HepG2 (cell line): Measurements from ENCODE around the gene MAPRE3. TPM values are rescaled to one million over a fixed set of nuclear protein-coding genes. Genes with fewer than 3 reads are reported as not detected.

ENCODE experiments used
- ARHGAP35 ChIP-seq: sonication (generic); formaldehyde crosslinking; IDR thresholded peaks from 2 replicates; pipeline ENCODE4 v1.9.0; 2022; ENCODE audit warnings: mild to moderate bottlenecking, inconsistent platforms, moderate library complexity, missing genetic modification reagents, borderline replicate concordance
- ARNTL ChIP-seq: sonication (generic); formaldehyde crosslinking; IDR thresholded peaks from 2 replicates; pipeline ENCODE4 v1.4.0; 2020; ENCODE audit warnings: mild to moderate bottlenecking, missing genetic modification reagents
- ATM ChIP-seq: fragments of 450-650 bp; IDR thresholded peaks from 2 replicates; pipeline ENCODE4 v1.7.1; 2017; ENCODE audit warnings: mild to moderate bottlenecking, borderline replicate concordance
- HHEX ChIP-seq: IDR thresholded peaks from 2 replicates; pipeline ENCODE4 v1.6.1; 2016; ENCODE audit warnings: control low read depth
- KLF12 ChIP-seq: sonication (generic); formaldehyde crosslinking; IDR thresholded peaks from 2 replicates; pipeline ENCODE4 v1.4.0; 2020; ENCODE audit warnings: missing genetic modification reagents, borderline replicate concordance
- NKX3-1 ChIP-seq: sonication (generic); formaldehyde crosslinking; IDR thresholded peaks from 2 replicates; pipeline ENCODE4 v1.5.0; 2020; ENCODE audit warnings: missing genetic modification reagents
- SALL2 ChIP-seq: sonication (generic); formaldehyde crosslinking; IDR thresholded peaks from 2 replicates; pipeline ENCODE4 v1.8.1; 2023; ENCODE audit warnings: mild to moderate bottlenecking, missing genetic modification reagents, inconsistent platforms
- TRIM24 ChIP-seq: sonication (generic); formaldehyde crosslinking; IDR thresholded peaks from 2 replicates; pipeline ENCODE4 v1.8.0; 2022; ENCODE audit warnings: mild to moderate bottlenecking, missing genetic modification reagents
- YEATS4 ChIP-seq: sonication (generic); formaldehyde crosslinking; IDR thresholded peaks from 2 replicates; pipeline ENCODE4 v1.4.0; 2020; ENCODE audit warnings: missing genetic modification reagents, borderline replicate concordance
- ZFP1 ChIP-seq: IDR thresholded peaks from 2 replicates; pipeline ENCODE4 v1.6.1; 2016
- ZNF430 ChIP-seq: sonication (generic); formaldehyde crosslinking; IDR thresholded peaks from 2 replicates; pipeline ENCODE4 v1.9.0; 2021; ENCODE audit warnings: mild to moderate bottlenecking, missing genetic modification reagents
- ZNF766 ChIP-seq: sonication (generic); formaldehyde crosslinking; IDR thresholded peaks from 2 replicates; pipeline ENCODE4 v1.5.0; 2020; ENCODE audit warnings: missing genetic modification reagents, borderline replicate concordance
- ZNF772 ChIP-seq: sonication (generic); formaldehyde crosslinking; IDR thresholded peaks from 2 replicates; pipeline ENCODE4 v1.5.0; 2020; ENCODE audit warnings: mild to moderate bottlenecking, missing genetic modification reagents
- polyA plus RNA-seq, 8 experiments: library from polyadenylated mRNA; depleted of rRNA in 3 of 8; stranded (reverse) in 7 of 8; unstranded in 1 of 8; fragments of >200 nt; fragmentation: Illumina TruSeq in 4 of 8; extraction: Trizol in 4 of 8; gene quantifications; 2 replicates each; pipeline versions ENCODE4 v1.2.1 to v1.2.3, GENCODE V29; 2011 to 2016; ENCODE audit warnings: low read depth in 4 of 8, missing spikeins in 1 of 8, mixed read lengths in 1 of 8; ENCODE audit not compliant: insufficient read depth in 1 of 8
- total RNA-seq, 5 experiments: library from RNA; depleted of rRNA; stranded (reverse); fragments of >200 nt; fragmentation: Illumina TruSeq; extraction: Trizol; gene quantifications; 2 replicates each; pipeline ENCODE4 v1.2.3, GENCODE V29; 2016; ENCODE audit warnings: low read depth in 1 of 5
- TF ChIP-seq, protein P1 (sequence below): sonication (generic); formaldehyde crosslinking; IDR thresholded peaks from 2 replicates; pipeline ENCODE4 v1.4.0; 2020; ENCODE audit warnings: missing genetic modification reagents, mild to moderate bottlenecking, borderline replicate concordance
- TF ChIP-seq, protein P2 (sequence below): sonication (generic); formaldehyde crosslinking; conservative IDR thresholded peaks from 2 replicates; pipeline ENCODE4 v1.8.0; 2022; ENCODE audit warnings: missing genetic modification reagents
- TF ChIP-seq, protein P3 (sequence below): sonication (generic); formaldehyde crosslinking; IDR thresholded peaks from 2 replicates; pipeline ENCODE4 v1.9.0; 2022; ENCODE audit warnings: low read depth, missing genetic modification reagents
- TF ChIP-seq, protein P4 (sequence below): sonication (generic); formaldehyde crosslinking; IDR thresholded peaks from 2 replicates; pipeline ENCODE4 v1.9.0; 2021; ENCODE audit warnings: missing genetic modification reagents, borderline replicate concordance
- TF ChIP-seq, protein P5 (sequence below): sonication (generic); formaldehyde crosslinking; IDR thresholded peaks from 2 replicates; pipeline ENCODE4 v1.4.0; 2020; ENCODE audit warnings: mild to moderate bottlenecking, missing genetic modification reagents
- TF ChIP-seq, protein P6 (sequence below): sonication (generic); formaldehyde crosslinking; IDR thresholded peaks from 2 replicates; pipeline ENCODE4 v1.4.0; 2020; ENCODE audit warnings: missing genetic modification reagents

Gene MAPRE3
- total and polyA plus RNA-seq, 2 of the 13 experiments (the other 11 are each of a cell fraction or from before 2014, with no cell fraction given), result 0.31 to 0.91 TPM

DNA sequence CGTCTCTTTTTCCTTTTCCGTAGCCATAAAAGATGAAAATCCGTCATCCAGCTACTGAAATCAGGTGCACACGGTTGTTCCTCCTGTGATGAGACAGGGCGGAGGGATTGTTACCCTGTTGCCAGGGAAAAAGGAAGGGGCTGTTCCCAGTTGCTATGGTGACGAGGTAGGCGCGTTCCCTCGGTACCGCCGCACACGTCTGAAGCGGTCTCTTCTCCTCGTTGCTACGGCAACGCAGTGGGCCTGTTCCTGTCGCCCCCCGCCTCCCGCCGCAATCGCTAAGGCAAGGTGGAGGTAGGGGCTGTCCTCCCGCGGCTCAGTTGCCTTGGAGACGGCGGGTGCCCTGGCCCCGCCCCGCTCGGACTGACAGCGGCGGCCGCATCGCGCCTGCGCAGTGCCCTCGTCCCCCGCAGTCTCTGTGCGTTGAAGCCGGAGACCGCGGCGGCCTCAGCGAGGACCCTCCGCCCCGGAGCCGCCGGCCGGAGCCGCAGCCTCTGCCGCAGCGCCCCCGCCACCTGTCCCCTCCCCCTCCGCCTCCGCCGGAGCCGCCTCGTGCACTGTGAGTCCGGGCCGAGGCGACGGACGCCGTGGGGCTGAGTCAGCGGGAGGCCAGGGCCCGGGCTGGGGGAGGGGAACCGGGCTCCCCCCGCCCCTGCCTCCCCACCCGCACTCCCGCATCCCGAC is at the start of gene MAPRE3 (continued):
- TF ChIP-seq, protein P1, sequence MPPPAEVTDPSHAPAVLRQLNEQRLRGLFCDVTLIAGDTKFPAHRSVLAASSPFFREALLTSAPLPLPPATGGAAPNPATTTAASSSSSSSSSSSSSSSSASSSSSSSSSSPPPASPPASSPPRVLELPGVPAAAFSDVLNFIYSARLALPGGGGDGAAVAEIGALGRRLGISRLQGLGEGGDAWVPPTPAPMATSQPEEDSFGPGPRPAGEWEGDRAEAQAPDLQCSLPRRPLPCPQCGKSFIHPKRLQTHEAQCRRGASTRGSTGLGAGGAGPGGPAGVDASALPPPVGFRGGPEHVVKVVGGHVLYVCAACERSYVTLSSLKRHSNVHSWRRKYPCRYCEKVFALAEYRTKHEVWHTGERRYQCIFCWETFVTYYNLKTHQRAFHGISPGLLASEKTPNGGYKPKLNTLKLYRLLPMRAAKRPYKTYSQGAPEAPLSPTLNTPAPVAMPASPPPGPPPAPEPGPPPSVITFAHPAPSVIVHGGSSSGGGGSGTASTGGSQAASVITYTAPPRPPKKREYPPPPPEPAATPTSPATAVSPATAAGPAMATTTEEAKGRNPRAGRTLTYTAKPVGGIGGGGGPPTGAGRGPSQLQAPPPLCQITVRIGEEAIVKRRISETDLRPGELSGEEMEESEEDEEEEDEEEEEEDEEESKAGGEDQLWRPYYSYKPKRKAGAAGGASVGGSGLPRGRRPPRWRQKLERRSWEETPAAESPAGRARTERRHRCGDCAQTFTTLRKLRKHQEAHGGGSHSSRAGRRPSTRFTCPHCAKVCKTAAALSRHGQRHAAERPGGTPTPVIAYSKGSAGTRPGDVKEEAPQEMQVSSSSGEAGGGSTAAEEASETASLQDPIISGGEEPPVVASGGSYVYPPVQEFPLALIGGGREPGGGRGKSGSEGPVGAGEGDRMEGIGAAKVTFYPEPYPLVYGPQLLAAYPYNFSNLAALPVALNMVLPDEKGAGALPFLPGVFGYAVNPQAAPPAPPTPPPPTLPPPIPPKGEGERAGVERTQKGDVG (CRISPR knock-in tag), result no peak
- TF ChIP-seq, protein P2, sequence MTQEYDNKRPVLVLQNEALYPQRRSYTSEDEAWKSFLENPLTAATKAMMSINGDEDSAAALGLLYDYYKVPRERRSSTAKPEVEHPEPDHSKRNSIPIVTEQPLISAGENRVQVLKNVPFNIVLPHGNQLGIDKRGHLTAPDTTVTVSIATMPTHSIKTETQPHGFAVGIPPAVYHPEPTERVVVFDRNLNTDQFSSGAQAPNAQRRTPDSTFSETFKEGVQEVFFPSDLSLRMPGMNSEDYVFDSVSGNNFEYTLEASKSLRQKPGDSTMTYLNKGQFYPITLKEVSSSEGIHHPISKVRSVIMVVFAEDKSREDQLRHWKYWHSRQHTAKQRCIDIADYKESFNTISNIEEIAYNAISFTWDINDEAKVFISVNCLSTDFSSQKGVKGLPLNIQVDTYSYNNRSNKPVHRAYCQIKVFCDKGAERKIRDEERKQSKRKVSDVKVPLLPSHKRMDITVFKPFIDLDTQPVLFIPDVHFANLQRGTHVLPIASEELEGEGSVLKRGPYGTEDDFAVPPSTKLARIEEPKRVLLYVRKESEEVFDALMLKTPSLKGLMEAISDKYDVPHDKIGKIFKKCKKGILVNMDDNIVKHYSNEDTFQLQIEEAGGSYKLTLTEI (CRISPR knock-in tag), result no peak
- no peak for TF ChIP-seq ZNF766 (CRISPR knock-in tag)
- TF ChIP-seq, protein P3, sequence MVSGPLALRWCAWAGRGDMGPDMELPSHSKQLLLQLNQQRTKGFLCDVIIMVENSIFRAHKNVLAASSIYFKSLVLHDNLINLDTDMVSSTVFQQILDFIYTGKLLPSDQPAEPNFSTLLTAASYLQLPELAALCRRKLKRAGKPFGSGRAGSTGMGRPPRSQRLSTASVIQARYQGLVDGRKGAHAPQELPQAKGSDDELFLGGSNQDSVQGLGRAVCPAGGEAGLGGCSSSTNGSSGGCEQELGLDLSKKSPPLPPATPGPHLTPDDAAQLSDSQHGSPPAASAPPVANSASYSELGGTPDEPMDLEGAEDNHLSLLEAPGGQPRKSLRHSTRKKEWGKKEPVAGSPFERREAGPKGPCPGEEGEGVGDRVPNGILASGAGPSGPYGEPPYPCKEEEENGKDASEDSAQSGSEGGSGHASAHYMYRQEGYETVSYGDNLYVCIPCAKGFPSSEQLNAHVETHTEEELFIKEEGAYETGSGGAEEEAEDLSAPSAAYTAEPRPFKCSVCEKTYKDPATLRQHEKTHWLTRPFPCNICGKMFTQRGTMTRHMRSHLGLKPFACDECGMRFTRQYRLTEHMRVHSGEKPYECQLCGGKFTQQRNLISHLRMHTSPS (CRISPR knock-in tag), result no peak
- no peak for TF ChIP-seq HHEX
- TF ChIP-seq KLF12 (CRISPR knock-in tag), result no peak
- no peak for TF ChIP-seq ARNTL (CRISPR knock-in tag)
- no peak for TF ChIP-seq ZFP1 (CRISPR knock-in tag)
- TF ChIP-seq, protein P4, sequence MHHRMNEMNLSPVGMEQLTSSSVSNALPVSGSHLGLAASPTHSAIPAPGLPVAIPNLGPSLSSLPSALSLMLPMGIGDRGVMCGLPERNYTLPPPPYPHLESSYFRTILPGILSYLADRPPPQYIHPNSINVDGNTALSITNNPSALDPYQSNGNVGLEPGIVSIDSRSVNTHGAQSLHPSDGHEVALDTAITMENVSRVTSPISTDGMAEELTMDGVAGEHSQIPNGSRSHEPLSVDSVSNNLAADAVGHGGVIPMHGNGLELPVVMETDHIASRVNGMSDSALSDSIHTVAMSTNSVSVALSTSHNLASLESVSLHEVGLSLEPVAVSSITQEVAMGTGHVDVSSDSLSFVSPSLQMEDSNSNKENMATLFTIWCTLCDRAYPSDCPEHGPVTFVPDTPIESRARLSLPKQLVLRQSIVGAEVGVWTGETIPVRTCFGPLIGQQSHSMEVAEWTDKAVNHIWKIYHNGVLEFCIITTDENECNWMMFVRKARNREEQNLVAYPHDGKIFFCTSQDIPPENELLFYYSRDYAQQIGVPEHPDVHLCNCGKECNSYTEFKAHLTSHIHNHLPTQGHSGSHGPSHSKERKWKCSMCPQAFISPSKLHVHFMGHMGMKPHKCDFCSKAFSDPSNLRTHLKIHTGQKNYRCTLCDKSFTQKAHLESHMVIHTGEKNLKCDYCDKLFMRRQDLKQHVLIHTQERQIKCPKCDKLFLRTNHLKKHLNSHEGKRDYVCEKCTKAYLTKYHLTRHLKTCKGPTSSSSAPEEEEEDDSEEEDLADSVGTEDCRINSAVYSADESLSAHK (CRISPR knock-in tag), result no peak
- TF ChIP-seq ARHGAP35 (CRISPR knock-in tag), result no peak
- no peak for TF ChIP-seq ZNF772
- no peak for TF ChIP-seq ZNF430
- TF ChIP-seq, protein P5, sequence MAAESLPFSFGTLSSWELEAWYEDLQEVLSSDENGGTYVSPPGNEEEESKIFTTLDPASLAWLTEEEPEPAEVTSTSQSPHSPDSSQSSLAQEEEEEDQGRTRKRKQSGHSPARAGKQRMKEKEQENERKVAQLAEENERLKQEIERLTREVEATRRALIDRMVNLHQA, result no peak
- no peak for TF ChIP-seq NKX3-1 (CRISPR knock-in tag)
- no peak for TF ChIP-seq YEATS4
- TF ChIP-seq SALL2 (CRISPR knock-in tag), result no peak
- TF ChIP-seq, protein P6, sequence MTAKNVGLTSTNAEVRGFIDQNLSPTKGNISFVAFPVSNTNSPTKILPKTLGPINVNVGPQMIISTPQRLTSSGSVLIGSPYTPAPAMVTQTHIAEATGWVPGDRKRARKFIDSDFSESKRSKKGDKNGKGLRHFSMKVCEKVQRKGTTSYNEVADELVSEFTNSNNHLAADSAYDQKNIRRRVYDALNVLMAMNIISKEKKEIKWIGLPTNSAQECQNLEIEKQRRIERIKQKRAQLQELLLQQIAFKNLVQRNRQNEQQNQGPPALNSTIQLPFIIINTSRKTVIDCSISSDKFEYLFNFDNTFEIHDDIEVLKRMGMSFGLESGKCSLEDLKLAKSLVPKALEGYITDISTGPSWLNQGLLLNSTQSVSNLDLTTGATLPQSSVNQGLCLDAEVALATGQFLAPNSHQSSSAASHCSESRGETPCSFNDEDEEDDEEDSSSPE (CRISPR knock-in tag), result no peak
- no peak for TF ChIP-seq TRIM24 (CRISPR knock-in tag)
- no peak for TF ChIP-seq ATM
